ENCODE results near the gene CUX1. TPM values are rescaled to one million over a fixed set of nuclear protein-coding genes. Genes with fewer than 3 reads are reported as not detected.

CUX1 gene
- total RNA-seq, 1 donor from 2014 or later = 66.4 TPM

GRCh38 chr7:101971457-101971856, 154.0 kb downstream of the CUX1 start:
- peaks cover 73% of the 10 kb centered on the region for H4K20me1 ChIP-seq (ENCODE audit: low read depth)
- peaks cover 79% of the 10 kb centered on the region for H3K79me2 ChIP-seq (ENCODE audit: low read depth)
- no peak overlapping the region for H2AFZ ChIP-seq (replicated peaks)
- no peak overlapping the region for H3K27ac Mint-ChIP-seq
- TF ChIP-seq EZH2phosphoT487 (IDR thresholded peaks at IDR 0.05) = no peak
- no peak for TF ChIP-seq CTCF (IDR thresholded peaks at IDR 0.05)
- TF ChIP-seq EZH2 (IDR thresholded peaks at IDR 0.05) = no peak
- H3K9me3 ChIP-seq (ENCODE audit: low read depth) = no peaks in the 10 kb centered on the region
- no peaks in the 10 kb centered on the region for H3K36me3 Mint-ChIP-seq
- no peak overlapping the region for H3K9ac ChIP-seq
- no peak for DNase-seq (ENCODE audit: low spot score)
- no peak overlapping the region for H3K4me2 ChIP-seq
- H3K4me3 Mint-ChIP-seq = no peak overlapping the region
- H3K27ac ChIP-seq = no peak overlapping the region
- no peaks in the 10 kb centered on the region for H3K27me3 ChIP-seq
- H3K4me1 Mint-ChIP-seq = peaks cover 19% of the 10 kb centered on the region
- H3K4me3 ChIP-seq = no peak overlapping the region
- H3K27me3 Mint-ChIP-seq (ENCODE audit: insufficient read depth, low read depth) = no peaks in the 10 kb centered on the region
- no peaks in the 10 kb centered on the region for H3F3A ChIP-seq (ENCODE audit: low read depth)
- no peaks in the 10 kb centered on the region for H3K4me1 ChIP-seq
- H3K9me3 Mint-ChIP-seq = no peaks in the 10 kb centered on the region
- H3K36me3 ChIP-seq = no peaks in the 10 kb centered on the region

- Mint-ChIP-seq H3K9me3 (no peaks in the 10 kb centered on the region), H3K27ac (no peak overlapping the region), H3K4me1 (peaks cover 19% of the 10 kb centered on the region), H3K27me3 (ENCODE audit: insufficient read depth, low read depth) (no peaks in the 10 kb centered on the region), H3K4me3 (no peak overlapping the region), H3K36me3 (no peaks in the 10 kb centered on the region)
- H3K4me2 ChIP-seq = no peak overlapping the region
- H2AFZ ChIP-seq (replicated peaks) = no peak overlapping the region
- peaks cover 72% of the 10 kb centered on the region for H4K20me1 ChIP-seq (ENCODE audit: low read depth)
- no peaks in the 10 kb centered on the region for H3K9me3 ChIP-seq (ENCODE audit: low read depth)
- no peak overlapping the region for H3K4me3 ChIP-seq
- H3K36me3 ChIP-seq = no peaks in the 10 kb centered on the region
- peaks cover 78% of the 10 kb centered on the region for H3K79me2 ChIP-seq (ENCODE audit: low read depth)
- H3F3A ChIP-seq (ENCODE audit: low read depth) = no peaks in the 10 kb centered on the region
- no peak for DNase-seq (ENCODE audit: low spot score)
- TF ChIP-seq EZH2 (IDR thresholded peaks at IDR 0.05) (no peak), EZH2phosphoT487 (IDR thresholded peaks at IDR 0.05) (no peak), CTCF (IDR thresholded peaks at IDR 0.05) (no peak)
- no peaks in the 10 kb centered on the region for H3K27me3 ChIP-seq
- H3K4me1 ChIP-seq = no peaks in the 10 kb centered on the region
- peak overlapping the region; percentile 20 for H3K27ac ChIP-seq
- H3K9ac ChIP-seq = no peak overlapping the region
Measured at GRCh38 chr7:101972627-101973026, 155.2 kb downstream of the CUX1 start.

- no peaks in the 10 kb centered on the region for H3K9me3 ChIP-seq (ENCODE audit: low read depth)
- H3K27ac ChIP-seq = peak overlapping the region; percentile 20
- Mint-ChIP-seq H3K9me3 (no peaks in the 10 kb centered on the region), H3K27ac (no peak overlapping the region), H3K27me3 (ENCODE audit: insufficient read depth, low read depth) (no peaks in the 10 kb centered on the region), H3K4me1 (peaks cover 19% of the 10 kb centered on the region), H3K36me3 (no peaks in the 10 kb centered on the region), H3K4me3 (no peak overlapping the region)
- no peak overlapping the region for H2AFZ ChIP-seq (replicated peaks)
- no peaks in the 10 kb centered on the region for H3K4me1 ChIP-seq
- DNase-seq (ENCODE audit: low spot score) = no peak
- H3K79me2 ChIP-seq (ENCODE audit: low read depth) = peaks cover 73% of the 10 kb centered on the region
- no peaks in the 10 kb centered on the region for H3F3A ChIP-seq (ENCODE audit: low read depth)
- H3K4me2 ChIP-seq = no peak overlapping the region
- H3K27me3 ChIP-seq = no peaks in the 10 kb centered on the region
- no peak overlapping the region for H3K4me3 ChIP-seq
- H3K9ac ChIP-seq = no peak overlapping the region
- no peaks in the 10 kb centered on the region for H3K36me3 ChIP-seq
- TF ChIP-seq CTCF (IDR thresholded peaks at IDR 0.05) (no peak), EZH2 (IDR thresholded peaks at IDR 0.05) (no peak), EZH2phosphoT487 (IDR thresholded peaks at IDR 0.05) (no peak)
- peaks cover 73% of the 10 kb centered on the region for H4K20me1 ChIP-seq (ENCODE audit: low read depth)
Measured at GRCh38 chr7:101973130-101973529, 155.7 kb downstream of the CUX1 start.

All from neural progenitor cell (in vitro differentiated cells).